HEK293 (cell line): ENCODE data around the gene CTPS2.
"Not testable (repeated sequence)": the region's sequence is repeated elsewhere in the genome, so short reads cannot be mapped to it uniquely, and the experiment has no call there.

Source experiments
- CTCF ChIA-PET: fragments of 350-600 bp; formaldehyde crosslinking; extraction: SDS; loops from one replicate; lab custom pipeline; 2021; ENCODE audit warnings: antibody characterized with exemption; lab: Yijun Ruan, JAX
- POLR2A ChIA-PET: fragments of 300-600 bp; formaldehyde crosslinking; extraction: SDS; loops from one replicate; lab custom pipeline; 2020; ENCODE audit warnings: antibody characterized with exemption, inconsistent platforms; lab: Yijun Ruan, JAX
- H3K27ac ChIP-seq: fragments of 200-500 bp; sonication (Bioruptor generic); 2 replicates; pipeline ENCODE4 v1.5.1; 2014; ENCODE audit warnings: low read depth, low read length, control low read depth, inconsistent platforms; ENCODE audit errors: extremely low read depth
- H3K36me3 ChIP-seq, 2 experiments: fragments of 200-500 bp in 1 of 2; sonication (Bioruptor generic) in 1 of 2; 1 replicate in 1 of 2; 2 replicates in 1 of 2; pipeline ENCODE4 v1.5.1; 2014 to 2017; ENCODE audit warnings: inconsistent platforms in 2 of 2, low read length in 2 of 2; ENCODE audit not compliant: control insufficient read depth in 2 of 2, insufficient read depth in 1 of 2
- H3K4me1 ChIP-seq: fragments of 200-500 bp; sonication (Bioruptor generic); 2 replicates; pipeline ENCODE4 v1.5.1; 2014; ENCODE audit warnings: mild to moderate bottlenecking, low read length, inconsistent platforms; ENCODE audit not compliant: control insufficient read depth, insufficient read depth
- H3K4me3 ChIP-seq: 2 replicates; pipeline ENCODE4 v1.5.1; 2011; ENCODE audit warnings: low read depth, mild to moderate bottlenecking, control low read depth, low read length, moderate library complexity
- H3K9me3 ChIP-seq: fragments of 200-500 bp; sonication (Bioruptor generic); 2 replicates; pipeline ENCODE4 v1.5.1; 2014; ENCODE audit warnings: low read depth, low read length, inconsistent platforms; ENCODE audit not compliant: control insufficient read depth, insufficient read depth
- CTCF ChIP-seq: fragments of 450-650 bp; formaldehyde crosslinking; IDR thresholded peaks from 2 replicates; pipeline ENCODE4 v1.5.1; 2016; ENCODE audit warnings: missing biosample characterization, missing genetic modification characterization
- GLIS1 ChIP-seq: fragments of 450-650 bp; formaldehyde crosslinking; IDR thresholded peaks from 2 replicates; pipeline ENCODE4 v1.5.1; 2016; ENCODE audit warnings: missing biosample characterization, missing genetic modification characterization
- GLIS2 ChIP-seq: fragments of 450-650 bp; formaldehyde crosslinking; IDR thresholded peaks from 2 replicates; pipeline ENCODE4 v1.5.1; 2016; ENCODE audit warnings: missing biosample characterization, missing genetic modification characterization
- KLF16 ChIP-seq: fragments of 450-650 bp; formaldehyde crosslinking; IDR thresholded peaks from 2 replicates; pipeline ENCODE4 v1.5.1; 2017; ENCODE audit warnings: missing biosample characterization, missing genetic modification characterization
- PRDM6 ChIP-seq: fragments of 450-650 bp; formaldehyde crosslinking; IDR thresholded peaks from 2 replicates; pipeline ENCODE4 v1.5.1; 2017; ENCODE audit warnings: missing biosample characterization, missing genetic modification characterization
- YY2 ChIP-seq: fragments of 450-650 bp; formaldehyde crosslinking; IDR thresholded peaks from 2 replicates; pipeline ENCODE4 v1.5.1; 2016; ENCODE audit warnings: missing biosample characterization, missing genetic modification characterization
- ZFHX2 ChIP-seq: fragments of 450-650 bp; formaldehyde crosslinking; conservative IDR thresholded peaks from 2 replicates; pipeline ENCODE4 v1.5.1; 2016; ENCODE audit warnings: missing biosample characterization, missing genetic modification characterization
- ZNF112 ChIP-seq: fragments of 450-650 bp; formaldehyde crosslinking; IDR thresholded peaks from 2 replicates; pipeline ENCODE4 v1.5.0; 2017; ENCODE audit warnings: missing biosample characterization, missing genetic modification characterization
- ZNF157 ChIP-seq: fragments of 450-650 bp; formaldehyde crosslinking; IDR thresholded peaks from 2 replicates; pipeline ENCODE4 v1.5.1; 2016; ENCODE audit warnings: missing biosample characterization, missing genetic modification characterization
- ZNF169 ChIP-seq: fragments of 450-650 bp; formaldehyde crosslinking; IDR thresholded peaks from 2 replicates; pipeline ENCODE4 v1.5.1; 2016; ENCODE audit warnings: missing biosample characterization, missing genetic modification characterization
- ZNF223 ChIP-seq: fragments of 450-650 bp; formaldehyde crosslinking; IDR thresholded peaks from 2 replicates; pipeline ENCODE4 v1.5.1; 2016; ENCODE audit warnings: missing biosample characterization, missing genetic modification characterization
- ZNF24 ChIP-seq: fragments of 450-650 bp; formaldehyde crosslinking; IDR thresholded peaks from 2 replicates; pipeline ENCODE4 v1.5.1; 2016; ENCODE audit warnings: missing biosample characterization, missing genetic modification characterization
- ZNF311 ChIP-seq: fragments of 450-650 bp; formaldehyde crosslinking; IDR thresholded peaks from 2 replicates; pipeline ENCODE4 v1.5.1; 2017; ENCODE audit warnings: missing biosample characterization, missing genetic modification characterization, borderline replicate concordance
- ZNF335 ChIP-seq: fragments of 450-650 bp; formaldehyde crosslinking; conservative IDR thresholded peaks from 2 replicates; pipeline ENCODE4 v1.5.1; 2016; ENCODE audit warnings: missing biosample characterization, missing genetic modification characterization
- ZNF518A ChIP-seq: fragments of 450-650 bp; formaldehyde crosslinking; conservative IDR thresholded peaks from 2 replicates; pipeline ENCODE4 v1.5.1; 2016; ENCODE audit warnings: low read depth, missing biosample characterization, missing genetic modification characterization
- ZNF561 ChIP-seq: fragments of 450-650 bp; IDR thresholded peaks from 2 replicates; pipeline ENCODE4 v1.5.1; 2018; ENCODE audit warnings: missing biosample characterization, missing genetic modification characterization, borderline replicate concordance
- ZNF600 ChIP-seq: fragments of 450-650 bp; formaldehyde crosslinking; IDR thresholded peaks from 2 replicates; pipeline ENCODE4 v1.5.1; 2016; ENCODE audit warnings: missing biosample characterization, missing genetic modification characterization
- ZNF623 ChIP-seq: fragments of 450-650 bp; formaldehyde crosslinking; IDR thresholded peaks from 2 replicates; pipeline ENCODE4 v1.5.1; 2016; ENCODE audit warnings: missing biosample characterization, missing genetic modification characterization
- ZNF624 ChIP-seq: fragments of 450-650 bp; formaldehyde crosslinking; IDR thresholded peaks from 2 replicates; pipeline ENCODE4 v1.5.1; 2017; ENCODE audit warnings: missing biosample characterization, missing genetic modification characterization
- ZNF660 ChIP-seq: fragments of 450-650 bp; IDR thresholded peaks from 2 replicates; pipeline ENCODE4 v1.5.1; 2018; ENCODE audit warnings: missing biosample characterization, mild to moderate bottlenecking, missing genetic modification characterization
- ZNF768 ChIP-seq: fragments of 450-650 bp; formaldehyde crosslinking; IDR thresholded peaks from 2 replicates; pipeline ENCODE4 v1.5.1; 2018; ENCODE audit warnings: missing biosample characterization, mild to moderate bottlenecking, missing genetic modification characterization
- ZSCAN18 ChIP-seq: fragments of 450-650 bp; formaldehyde crosslinking; IDR thresholded peaks from 2 replicates; pipeline ENCODE4 v1.5.1; 2016; ENCODE audit warnings: missing biosample characterization, missing genetic modification characterization

The CTPS2 gene

GRCh38 chrX:16580004-16580797 lies 132.3 kb downstream of the CTPS2 start:
- H3K4me3 ChIP-seq, H3K36me3 ChIP-seq, POLR2A ChIA-PET, H3K9me3 ChIP-seq, H3K4me1 ChIP-seq, H3K27ac ChIP-seq: not testable (repeated sequence)
- peak; percentile 63 for TF ChIP-seq GLIS1 (tag by site-specific recombination)
- CTCF ChIA-PET: interaction anchor here (1.6 kb wide), 1 partner anchor 135 kb away, joined by 5 read pairs; no protein-coding TSS in a partner anchor

GRCh38 chrX:16579517-16579916 lies 133.0 kb downstream of the CTPS2 start:
- Histone ChIP-seq H3K4me1 (no peaks in the 10 kb centered on the region), H3K9me3 (no peaks in the 10 kb centered on the region), H3K36me3 (no peaks in the 10 kb centered on the region), H3K4me3 (no peak overlapping the region), H3K27ac (no peak overlapping the region)
- TF ChIP-seq ZNF768: no peak
- TF ChIP-seq ZNF157 (tag by site-specific recombination): no peak
- TF ChIP-seq KLF16 (tag by site-specific recombination): no peak
- peak; percentile 32; the same call in 1 of the 2 replicates for TF ChIP-seq PRDM6 (tag by site-specific recombination)
- POLR2A ChIA-PET: no interaction called here
- CTCF ChIA-PET: interaction anchor here (1.6 kb wide), 1 partner anchor 134 kb away, joined by 5 read pairs; no protein-coding TSS in a partner anchor

GRCh38 chrX:16578218-16578617 lies 134.3 kb downstream of the CTPS2 start:
- H3K27ac ChIP-seq: no peak overlapping the region
- H3K9me3 ChIP-seq: no peaks in the 10 kb centered on the region
- no peaks in the 10 kb centered on the region for H3K36me3 ChIP-seq
- no peaks in the 10 kb centered on the region for H3K4me1 ChIP-seq
- CTCF ChIA-PET: interaction anchor here (0.6 kb wide), 1 partner anchor 114 kb away, joined by 3 read pairs; no protein-coding TSS in a partner anchor
- H3K4me3 ChIP-seq: no peak overlapping the region
- POLR2A ChIA-PET: no interaction called here
- TF ChIP-seq ZNF335 (tag by site-specific recombination) (no peak), ZNF518A (tag by site-specific recombination) (no peak), ZNF600 (no peak), ZNF624 (tag by site-specific recombination) (no peak), ZNF112 (tag by site-specific recombination) (no peak), CTCF (tag by site-specific recombination) (no peak), ZNF311 (tag by site-specific recombination) (no peak), ZNF169 (tag by site-specific recombination) (no peak), ZNF561 (tag by site-specific recombination) (no peak), ZSCAN18 (no peak), ZNF660 (tag by site-specific recombination) (no peak), ZNF223 (no peak), ZNF24 (tag by site-specific recombination) (no peak), ZFHX2 (no peak), ZNF623 (tag by site-specific recombination) (no peak), GLIS2 (tag by site-specific recombination) (no peak), YY2 (tag by site-specific recombination) (no peak)
